ENCODE results near the gene IL22RA1. TPM values are rescaled to one million over a fixed set of nuclear protein-coding genes. Genes with fewer than 3 reads are reported as not detected.
A peak's percentile ranks its signal among the peaks of the same experiment; 100 is the strongest.

IL22RA1 gene, protein sequence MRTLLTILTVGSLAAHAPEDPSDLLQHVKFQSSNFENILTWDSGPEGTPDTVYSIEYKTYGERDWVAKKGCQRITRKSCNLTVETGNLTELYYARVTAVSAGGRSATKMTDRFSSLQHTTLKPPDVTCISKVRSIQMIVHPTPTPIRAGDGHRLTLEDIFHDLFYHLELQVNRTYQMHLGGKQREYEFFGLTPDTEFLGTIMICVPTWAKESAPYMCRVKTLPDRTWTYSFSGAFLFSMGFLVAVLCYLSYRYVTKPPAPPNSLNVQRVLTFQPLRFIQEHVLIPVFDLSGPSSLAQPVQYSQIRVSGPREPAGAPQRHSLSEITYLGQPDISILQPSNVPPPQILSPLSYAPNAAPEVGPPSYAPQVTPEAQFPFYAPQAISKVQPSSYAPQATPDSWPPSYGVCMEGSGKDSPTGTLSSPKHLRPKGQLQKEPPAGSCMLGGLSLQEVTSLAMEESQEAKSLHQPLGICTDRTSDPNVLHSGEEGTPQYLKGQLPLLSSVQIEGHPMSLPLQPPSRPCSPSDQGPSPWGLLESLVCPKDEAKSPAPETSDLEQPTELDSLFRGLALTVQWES
- total RNA-seq (under 1 TPM in 6 of 7 donors, not detected in 1; 0.07 to 0.74 (median 0.38) TPM), polyA plus RNA-seq (1 to 10 TPM in 1 of 2 donors, under 1 TPM in 1; 0.16 to 1.5 TPM)
- long read RNA-seq, donor 1, partial matches to known transcripts: 1 of 1 reads
- long read RNA-seq, donor 1, other reads (novel, unspliced or antisense): 0 of 1 reads
- long read RNA-seq, donor 2: 0 reads
- long read RNA-seq, donor 3: 0 reads

DNA sequence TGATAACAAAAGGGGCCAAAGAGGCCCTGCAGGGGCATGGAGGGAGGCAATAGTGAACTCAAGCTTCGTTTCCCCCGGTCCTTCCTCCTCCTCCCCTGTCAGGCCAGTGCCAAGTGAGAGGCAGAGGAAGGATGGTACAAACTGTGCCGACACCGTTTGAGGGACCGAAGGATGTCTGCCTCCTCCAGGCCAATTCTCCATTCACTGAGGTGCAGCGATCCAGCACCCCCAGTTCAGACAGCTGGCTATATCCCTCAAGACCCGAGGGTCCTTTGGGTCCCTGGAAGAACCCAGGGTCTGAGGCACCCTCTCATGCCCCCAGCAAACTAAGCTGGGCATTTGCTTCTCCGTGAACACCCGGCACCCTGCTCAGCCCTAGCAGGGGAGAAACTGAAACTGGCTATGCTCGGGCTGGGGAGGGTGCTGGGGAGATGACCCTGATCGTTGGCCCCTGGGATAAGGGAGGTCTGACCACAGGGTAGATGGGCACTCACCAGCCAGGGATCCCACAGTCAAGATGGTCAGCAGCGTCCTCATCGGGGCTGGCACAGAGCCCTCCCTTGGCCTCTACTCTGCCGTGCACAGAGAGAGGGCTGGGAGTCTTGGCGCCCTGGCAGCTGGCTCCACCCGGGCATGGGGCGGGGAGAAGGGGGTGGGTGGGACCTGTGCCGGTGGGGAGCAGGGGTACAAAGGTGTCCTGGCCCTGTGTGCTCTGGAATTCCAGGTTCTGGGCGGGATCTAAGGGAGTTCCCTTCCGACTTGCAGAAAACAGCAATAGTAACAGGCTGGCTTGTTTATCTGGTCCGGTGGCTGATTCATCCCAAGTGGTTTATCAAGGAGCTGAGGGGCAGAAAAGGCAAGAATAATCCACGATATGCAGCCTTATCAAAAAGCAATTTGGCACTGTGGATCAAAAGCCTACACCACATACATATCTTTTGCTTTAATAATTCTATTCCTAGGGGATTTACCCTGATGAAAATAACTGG is at the start of gene IL22RA1:
IL22RA1 (minus strand) TSS at position 595 of the 989 bp plus-strand sequence; CDS start at position 537, 58 bp downstream.
- Histone ChIP-seq H3K4me3 (peak within 1 kb of the TSS; percentile 28), H3K4me1 (ENCODE audit: insufficient read depth) (peaks cover 3% of the 10 kb centered on the region), H3K27ac (no peak within 1 kb of the TSS), H3K9me3 (no peaks in the 10 kb centered on the region), H3K27me3 (no peaks in the 10 kb centered on the region), H3K36me3 (no peaks in the 10 kb centered on the region)
- DNase-seq: peak in 3 of 5 donors; percentile 23 to 58 (median 31)
- TF ChIP-seq POLR2A (IDR thresholded peaks at IDR 0.05) (no peak), CTCF (IDR thresholded peaks at IDR 0.05) (no peak), EP300 (IDR thresholded peaks at IDR 0.05) (no peak)
- intact Hi-C loops (cut with DNase I): no loop called here
- WGBS, 3 donors: 34 to 40% (median 35%) methylated on average over 22 of the region's 22 CpGs

- Histone ChIP-seq H3K36me3 (no peaks in the 10 kb centered on the region), H3K27me3 (no peaks in the 10 kb centered on the region)
- intact Hi-C loops (cut with DNase I): loop anchor here in 1 of 4 donors (10.0 kb wide), 1 partner anchor 443 kb away; no protein-coding TSS in a partner anchor
Observed at GRCh38 chr1:24191860-24192259, 48.9 kb upstream of the IL22RA1 start.

DNA sequence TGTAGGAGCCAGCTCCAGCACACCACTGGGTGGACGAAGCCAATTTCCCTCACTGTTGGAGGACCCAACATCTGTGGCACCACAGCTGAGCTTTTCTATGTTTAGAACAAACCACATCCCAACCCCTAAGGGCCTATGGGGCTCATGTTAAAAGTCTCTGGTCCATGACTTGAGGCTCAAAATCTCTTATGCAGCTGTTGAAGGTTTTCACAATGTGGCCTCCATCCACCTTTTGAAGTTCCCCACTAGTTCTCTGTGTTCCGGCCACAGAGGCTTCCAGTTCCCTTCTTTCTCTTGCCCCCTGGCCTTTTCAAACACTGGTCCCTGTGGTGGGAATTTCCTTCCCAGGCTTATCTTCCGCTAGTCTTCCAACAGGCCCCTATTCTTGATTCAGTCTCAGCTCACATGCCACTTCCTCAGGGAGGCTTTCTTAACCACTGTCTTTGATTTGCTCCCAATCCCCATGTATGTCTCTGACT is 48.1 kb upstream of the IL22RA1 start:
- H3K9me3 ChIP-seq: no peaks in the 10 kb centered on the region
- intact Hi-C loops (cut with DNase I): loop anchor here in 1 of 4 donors (10.0 kb wide), 1 partner anchor 444 kb away; no protein-coding TSS in a partner anchor
- no peak overlapping the region for H3K4me3 ChIP-seq
- H3K27me3 ChIP-seq: no peaks in the 10 kb centered on the region
- H3K4me1 ChIP-seq (ENCODE audit: insufficient read depth): no peaks in the 10 kb centered on the region
- H3K36me3 ChIP-seq: no peaks in the 10 kb centered on the region
- TF ChIP-seq POLR2A (IDR thresholded peaks at IDR 0.05) (no peak), EP300 (IDR thresholded peaks at IDR 0.05) (no peak)
- no peak for DNase-seq
- H3K27ac ChIP-seq: no peak overlapping the region
- WGBS, 3 donors: 90 to 93% (median 93%) methylated on average over 3 of the region's 3 CpGs

More at GRCh38 chr1:24191860-24192259, 48.9 kb upstream of the IL22RA1 start:
- TF ChIP-seq CTCF (IDR thresholded peaks at IDR 0.05) (no peak), EP300 (IDR thresholded peaks at IDR 0.05) (no peak), POLR2A (IDR thresholded peaks at IDR 0.05) (no peak)
- Histone ChIP-seq H3K4me3 (no peak overlapping the region), H3K9me3 (no peaks in the 10 kb centered on the region), H3K4me1 (ENCODE audit: insufficient read depth) (no peaks in the 10 kb centered on the region), H3K27ac (no peak overlapping the region)
- WGBS, 3 donors: 77 to 79% (median 78%) methylated on average over 5 of the region's 5 CpGs
- no peak for DNase-seq

- TF ChIP-seq POLR2A (IDR thresholded peaks at IDR 0.05) (no peak), EP300 (IDR thresholded peaks at IDR 0.05) (no peak), CTCF (IDR thresholded peaks at IDR 0.05) (no peak)
- Histone ChIP-seq H3K9me3 (no peaks in the 10 kb centered on the region), H3K4me3 (no peak overlapping the region), H3K36me3 (no peaks in the 10 kb centered on the region), H3K4me1 (ENCODE audit: insufficient read depth) (no peaks in the 10 kb centered on the region), H3K27ac (no peak overlapping the region), H3K27me3 (no peaks in the 10 kb centered on the region)
- 81 to 83% (median 83%) methylated on average over 7 of the region's 7 CpGs for WGBS, 3 donors
- intact Hi-C loops (cut with DNase I): no loop called here
- DNase-seq: no peak
Observed at GRCh38 chr1:24189528-24189927, 46.6 kb upstream of the IL22RA1 start.
